ENCODE measurements around the gene CA11. TPM values are rescaled to one million over a fixed set of nuclear protein-coding genes. Genes with fewer than 3 reads are reported as not detected.

Gene CA11
- total RNA-seq, 1 experiment from 2014 or later: 10.5 TPM

DNA sequence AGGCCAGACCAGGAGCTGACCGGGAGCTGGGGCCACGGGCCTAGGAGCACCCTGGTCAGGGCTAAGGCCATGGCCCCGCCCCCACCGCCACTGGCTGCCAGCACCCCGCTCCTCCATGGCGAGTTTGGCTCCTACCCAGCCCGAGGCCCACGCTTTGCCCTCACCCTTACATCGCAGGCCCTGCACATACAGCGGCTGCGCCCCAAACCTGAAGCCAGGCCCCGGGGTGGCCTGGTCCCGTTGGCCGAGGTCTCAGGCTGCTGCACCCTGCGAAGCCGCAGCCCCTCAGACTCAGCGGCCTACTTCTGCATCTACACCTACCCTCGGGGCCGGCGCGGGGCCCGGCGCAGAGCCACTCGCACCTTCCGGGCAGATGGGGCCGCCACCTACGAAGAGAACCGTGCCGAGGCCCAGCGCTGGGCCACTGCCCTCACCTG lies 20.1 kb downstream of the CA11 start:
- peaks cover 42% of the 10 kb centered on the region for H3K4me1 ChIP-seq
- ChIA-PET POLR2A (no interaction called here), CTCF (no interaction called here)
- peak overlapping the region; percentile 87 for H3K27ac Mint-ChIP-seq (ENCODE audit: unreplicated experiment)
- H3K4me1 Mint-ChIP-seq (ENCODE audit: low read depth, unreplicated experiment): peaks cover 36% of the 10 kb centered on the region
- H3K36me3 Mint-ChIP-seq (ENCODE audit: insufficient read depth, unreplicated experiment): peaks cover 73% of the 10 kb centered on the region
- H3K27me3 Mint-ChIP-seq (ENCODE audit: insufficient read depth, unreplicated experiment): no peaks in the 10 kb centered on the region
- TF ChIP-seq, protein P1, sequence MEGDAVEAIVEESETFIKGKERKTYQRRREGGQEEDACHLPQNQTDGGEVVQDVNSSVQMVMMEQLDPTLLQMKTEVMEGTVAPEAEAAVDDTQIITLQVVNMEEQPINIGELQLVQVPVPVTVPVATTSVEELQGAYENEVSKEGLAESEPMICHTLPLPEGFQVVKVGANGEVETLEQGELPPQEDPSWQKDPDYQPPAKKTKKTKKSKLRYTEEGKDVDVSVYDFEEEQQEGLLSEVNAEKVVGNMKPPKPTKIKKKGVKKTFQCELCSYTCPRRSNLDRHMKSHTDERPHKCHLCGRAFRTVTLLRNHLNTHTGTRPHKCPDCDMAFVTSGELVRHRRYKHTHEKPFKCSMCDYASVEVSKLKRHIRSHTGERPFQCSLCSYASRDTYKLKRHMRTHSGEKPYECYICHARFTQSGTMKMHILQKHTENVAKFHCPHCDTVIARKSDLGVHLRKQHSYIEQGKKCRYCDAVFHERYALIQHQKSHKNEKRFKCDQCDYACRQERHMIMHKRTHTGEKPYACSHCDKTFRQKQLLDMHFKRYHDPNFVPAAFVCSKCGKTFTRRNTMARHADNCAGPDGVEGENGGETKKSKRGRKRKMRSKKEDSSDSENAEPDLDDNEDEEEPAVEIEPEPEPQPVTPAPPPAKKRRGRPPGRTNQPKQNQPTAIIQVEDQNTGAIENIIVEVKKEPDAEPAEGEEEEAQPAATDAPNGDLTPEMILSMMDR (IDR thresholded peaks at IDR 0.05; ENCODE audit: insufficient read depth in 1 of 2, low read depth in 1 of 2, low read length in 1 of 2, severe bottlenecking in 1 of 2, unreplicated experiment in 1 of 2): no peak
- intact Hi-C loops (cut with micrococcal nuclease; ENCODE audit: unreplicated experiment): no loop called here
- H3K36me3 ChIP-seq (ENCODE audit: control insufficient read depth, insufficient read depth, low read length): no peaks in the 10 kb centered on the region; the same call in 1 of the 2 replicates
- peak overlapping the region; percentile 87 for H3K4me3 Mint-ChIP-seq (ENCODE audit: unreplicated experiment)
- no TSS peak for BruUV-seq (replicated peaks)
- H3K9me3 ChIP-seq: no peaks in the 10 kb centered on the region
- peak overlapping the region; percentile 63 for H3K4me3 ChIP-seq (ENCODE audit: low read depth, low read length)
- no peaks in the 10 kb centered on the region for H3K27me3 ChIP-seq (replicated peaks; ENCODE audit: control insufficient read depth, insufficient read depth, low read length)
- no peak for DNase-seq
- H3K9me3 Mint-ChIP-seq (ENCODE audit: unreplicated experiment): no peaks in the 10 kb centered on the region

GRCh38 chr19:48624791-48625723 lies 20.9 kb downstream of the CA11 start:
- TSS peak; percentile 14 for BruUV-seq (replicated peaks)
- ChIA-PET CTCF (no interaction called here), POLR2A (interaction anchor here (1.8 to 1.9 kb wide), 2 partner anchors 8 to 13 kb away, joined by 17 to 21 read pairs; partner anchors contain the start of gene DBP)

More at GRCh38 chr19:48624791-48625723, 20.9 kb downstream of the CA11 start:
- Mint-ChIP-seq H3K4me3 (ENCODE audit: unreplicated experiment) (peak overlapping the region; percentile 87), H3K4me1 (ENCODE audit: low read depth, unreplicated experiment) (peaks cover 40% of the 10 kb centered on the region), H3K27me3 (ENCODE audit: insufficient read depth, unreplicated experiment) (no peaks in the 10 kb centered on the region), H3K36me3 (ENCODE audit: insufficient read depth, unreplicated experiment) (peaks cover 65% of the 10 kb centered on the region), H3K9me3 (ENCODE audit: unreplicated experiment) (no peaks in the 10 kb centered on the region), H3K27ac (ENCODE audit: unreplicated experiment) (peak overlapping the region; percentile 87)
- TF ChIP-seq, protein P1 (IDR thresholded peaks at IDR 0.05; ENCODE audit: insufficient read depth in 1 of 2, low read depth in 1 of 2, low read length in 1 of 2, severe bottlenecking in 1 of 2, unreplicated experiment in 1 of 2): no peak
- DNase-seq: peak; percentile 83 to 84
- Histone ChIP-seq H3K4me1 (peaks cover 45% of the 10 kb centered on the region), H3K9me3 (no peaks in the 10 kb centered on the region), H3K27me3 (replicated peaks; ENCODE audit: control insufficient read depth, insufficient read depth, low read length) (no peaks in the 10 kb centered on the region), H3K36me3 (ENCODE audit: control insufficient read depth, insufficient read depth, low read length) (no peaks in the 10 kb centered on the region; the same call in 1 of the 2 replicates), H3K4me3 (ENCODE audit: low read depth, low read length) (peak overlapping the region; percentile 63)
- intact Hi-C loops (cut with micrococcal nuclease; ENCODE audit: unreplicated experiment): loop anchor here (1.0 kb wide), 1 partner anchor 8 kb away; no protein-coding TSS in a partner anchor
